HG03175 (cell line): ENCODE results near the gene TRIM65.
"Not testable (repeated sequence)": the region's sequence is repeated elsewhere in the genome, so short reads cannot be mapped to it uniquely, and the experiment has no call there.

ENCODE experiments used
- ATAC-seq: cut with Tn5 transposase; IDR thresholded peaks from one replicate; pipeline ENCODE4 v1.9.1; 2021; ENCODE audit warnings: mild to moderate bottlenecking, moderate library complexity; ENCODE audit not compliant: unreplicated experiment

Gene TRIM65

GRCh38 chr17:75897160-75898019 is 639 bp upstream of the TRIM65 start:
- peak; percentile 3 for ATAC-seq

GRCh38 chr17:75895370-75896155 is 1.2 kb downstream of the TRIM65 start:
- no peak for ATAC-seq

- ATAC-seq = no peak
Measured at GRCh38 chr17:75894049-75894733, 2.6 kb downstream of the TRIM65 start.

DNA sequence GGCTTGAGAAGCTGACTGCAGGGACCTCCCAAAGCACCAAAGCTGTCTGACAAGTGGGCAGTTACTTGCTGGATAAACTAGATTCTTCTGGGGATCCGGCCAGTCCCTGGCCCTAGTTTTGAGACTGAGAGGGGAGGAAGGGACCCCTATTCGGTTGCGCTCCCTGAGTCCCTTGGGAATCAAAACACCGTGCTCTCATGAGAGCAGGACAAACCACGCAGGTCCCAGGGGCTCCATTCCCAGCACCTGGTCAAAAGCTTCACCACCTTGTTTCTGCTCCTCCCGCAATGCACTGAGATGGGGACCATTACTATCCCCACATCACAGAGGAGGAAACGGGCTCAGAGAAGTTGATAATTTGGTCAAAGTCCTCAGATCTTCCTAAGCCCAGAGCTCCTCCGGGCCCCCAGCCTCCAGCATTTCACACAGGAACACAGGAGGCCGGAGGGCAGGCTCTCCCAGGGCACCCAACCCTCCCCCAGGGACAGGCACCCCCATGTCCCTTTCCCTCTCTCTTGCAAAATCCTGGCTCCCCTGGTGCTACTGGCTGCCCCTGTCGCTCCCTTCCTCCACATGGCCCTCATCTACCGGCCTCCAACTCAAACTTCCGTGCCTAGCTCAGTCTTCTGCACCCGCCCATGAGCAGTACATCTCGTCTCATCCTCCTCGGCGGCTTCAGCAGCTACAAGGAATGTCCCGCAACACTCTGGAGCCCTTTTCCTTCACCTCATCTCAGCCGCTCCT is 3.3 kb downstream of the TRIM65 start:
- ATAC-seq = no peak

GRCh38 chr17:75892556-75893224 is 4.1 kb downstream of the TRIM65 start:
- ATAC-seq = no peak

- no peak for ATAC-seq
Measured at GRCh38 chr17:75891605-75892555, 4.9 kb downstream of the TRIM65 start.

- ATAC-seq = no peak
Measured at GRCh38 chr17:75891022-75891604, 5.6 kb downstream of the TRIM65 start.

DNA sequence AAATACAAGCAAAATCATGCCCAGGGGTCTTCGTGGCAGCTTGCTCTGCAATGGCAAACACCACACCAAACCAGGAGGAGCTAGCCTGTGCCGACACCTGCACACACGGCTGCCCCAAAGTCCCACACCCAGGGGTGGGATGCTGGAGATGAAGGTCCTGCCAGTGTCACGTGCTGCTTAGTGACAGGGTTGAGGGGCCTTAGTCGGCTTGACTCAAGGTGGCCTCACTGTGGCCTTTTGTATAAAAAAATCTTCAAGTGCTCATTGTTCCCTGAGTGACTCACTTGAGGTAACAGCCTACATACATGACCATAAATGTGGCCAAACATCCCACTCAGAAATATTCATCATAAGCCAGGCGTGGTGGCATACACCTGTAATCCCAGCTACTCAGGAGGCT is 7.3 kb downstream of the TRIM65 start:
- ATAC-seq = no peak

DNA sequence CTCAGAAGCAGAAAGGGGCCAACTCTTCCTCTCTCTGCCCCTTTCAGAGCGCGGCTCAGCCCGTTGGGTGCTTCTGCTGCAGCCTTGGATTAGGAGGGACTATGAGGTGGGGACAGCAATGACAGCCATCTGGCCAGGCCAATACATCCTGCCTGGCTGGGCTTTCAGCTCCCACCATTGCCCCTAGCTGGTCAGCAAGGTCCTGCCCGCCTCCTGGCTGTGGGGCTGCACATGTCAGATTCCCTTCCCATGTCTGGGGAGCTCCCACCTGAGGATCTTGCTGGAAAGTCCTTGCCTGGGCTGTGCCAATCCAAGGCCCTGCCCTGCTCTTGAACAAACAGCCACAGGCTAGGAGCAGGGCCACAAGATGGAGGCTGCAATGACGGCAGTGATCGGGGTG is 8.3 kb downstream of the TRIM65 start:
- no peak for ATAC-seq

- not testable (repeated sequence) for ATAC-seq
Measured at GRCh38 chr17:75885860-75886259, 10.9 kb downstream of the TRIM65 start.

- no peak for ATAC-seq
Measured at GRCh38 chr17:75885431-75885830, 11.3 kb downstream of the TRIM65 start.

DNA sequence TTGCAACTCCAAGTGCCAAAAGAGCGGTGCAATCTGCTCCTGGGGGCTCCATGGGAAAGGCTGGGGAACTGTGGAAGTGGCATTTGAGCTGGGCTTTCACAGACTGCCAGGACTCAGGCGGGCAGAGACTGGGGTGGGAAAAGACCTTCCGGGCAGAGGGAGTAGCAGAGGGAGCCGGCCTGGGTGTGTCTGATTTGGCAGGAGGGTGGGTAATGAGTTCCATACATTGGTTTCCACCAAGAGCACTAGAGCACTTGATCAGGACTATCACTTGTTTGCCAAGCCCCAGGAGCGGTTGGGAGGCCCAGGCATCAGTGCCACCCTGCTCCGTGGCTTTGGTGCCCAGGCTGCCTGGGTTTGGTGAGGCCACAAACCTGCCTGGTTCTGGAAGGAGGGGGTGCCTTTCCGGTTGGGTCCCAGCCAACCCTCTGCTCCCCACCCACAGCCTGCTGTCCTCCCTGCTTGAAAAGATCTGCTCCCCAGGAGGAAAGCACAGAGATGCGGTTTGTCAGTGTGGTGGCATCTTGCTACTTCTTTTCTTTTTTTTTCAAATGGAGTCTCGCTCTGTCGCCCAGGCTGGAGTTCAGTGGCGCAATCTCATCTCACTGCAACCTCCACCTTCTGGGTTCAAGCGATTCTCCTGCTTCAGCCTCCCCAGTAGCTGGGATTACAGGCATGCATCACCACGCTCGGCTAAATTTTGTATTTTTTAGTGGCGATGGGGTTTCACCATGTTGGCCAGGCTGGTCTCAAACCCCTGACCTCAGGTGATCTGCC is 14.9 kb downstream of the TRIM65 start:
- ATAC-seq = no peak

DNA sequence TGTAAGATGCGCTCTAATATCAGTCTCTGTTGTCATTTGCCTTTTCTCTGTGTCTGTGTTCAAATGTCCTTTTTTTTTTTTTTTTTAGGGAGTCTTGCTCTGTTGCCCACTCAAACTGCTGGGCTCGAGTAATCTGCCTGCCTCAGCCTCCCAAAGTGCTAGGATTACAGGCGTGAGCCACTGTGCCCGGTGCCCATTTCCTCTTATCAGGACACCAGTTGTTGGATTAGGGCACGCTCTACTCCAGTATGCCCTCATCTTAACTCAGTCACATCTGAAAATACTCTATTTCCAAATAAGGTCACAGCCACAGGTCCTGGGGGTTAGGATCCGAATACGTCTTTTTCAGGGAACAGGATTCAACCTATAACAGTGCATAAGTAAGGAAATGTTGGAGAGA is 16.5 kb downstream of the TRIM65 start:
- no peak for ATAC-seq

DNA sequence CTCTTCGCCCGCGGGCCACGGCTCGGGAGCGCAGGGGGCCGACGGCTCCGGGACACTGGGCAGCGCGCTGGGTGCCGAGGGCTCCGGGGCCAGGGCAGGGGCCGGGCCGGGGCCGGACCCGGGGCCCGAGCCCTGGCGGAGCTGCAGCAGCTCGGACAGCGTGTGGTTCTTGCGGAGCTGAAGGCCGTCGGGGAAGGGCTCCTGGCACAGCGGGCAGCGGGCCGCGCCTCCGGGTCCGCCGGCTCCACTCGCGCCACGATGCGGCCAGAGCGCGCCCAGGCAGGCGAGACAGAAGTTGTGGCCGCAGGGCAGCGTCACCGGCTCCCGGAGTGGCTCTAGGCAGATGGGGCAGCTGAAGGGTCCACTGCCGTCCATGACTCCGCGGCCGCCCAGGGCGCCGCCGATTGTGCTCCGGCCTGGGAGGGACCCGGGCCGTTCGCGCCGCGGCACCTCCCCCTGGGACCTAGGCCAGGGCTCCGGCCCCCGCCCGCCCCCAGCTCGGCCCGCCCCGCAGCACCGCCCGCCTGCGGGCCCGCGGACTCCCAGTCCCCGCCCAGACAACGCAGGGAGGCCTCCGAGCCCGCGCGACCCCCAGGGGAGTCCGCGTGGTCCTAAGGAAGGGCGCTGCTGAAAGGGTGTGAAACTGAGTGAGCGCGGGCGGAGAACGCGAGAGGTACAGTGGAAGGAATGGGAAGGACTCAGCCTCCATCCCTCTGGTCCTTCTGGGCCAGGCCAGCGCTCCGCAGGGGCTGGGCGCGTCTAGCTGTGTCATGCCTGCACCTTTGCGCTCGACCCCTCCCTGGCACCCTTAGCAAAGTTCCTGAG is 18.4 kb downstream of the TRIM65 start, which contains the start of gene TRIM47:
TRIM47 (minus strand) TSS at position 408 of the 825 bp plus-strand sequence; CDS start at position 375, 33 bp downstream.
- ATAC-seq = peak; percentile 17

- peak; percentile 64 for ATAC-seq
Measured at GRCh38 chr17:75877752-75878173, 19.0 kb downstream of the TRIM65 start.

DNA sequence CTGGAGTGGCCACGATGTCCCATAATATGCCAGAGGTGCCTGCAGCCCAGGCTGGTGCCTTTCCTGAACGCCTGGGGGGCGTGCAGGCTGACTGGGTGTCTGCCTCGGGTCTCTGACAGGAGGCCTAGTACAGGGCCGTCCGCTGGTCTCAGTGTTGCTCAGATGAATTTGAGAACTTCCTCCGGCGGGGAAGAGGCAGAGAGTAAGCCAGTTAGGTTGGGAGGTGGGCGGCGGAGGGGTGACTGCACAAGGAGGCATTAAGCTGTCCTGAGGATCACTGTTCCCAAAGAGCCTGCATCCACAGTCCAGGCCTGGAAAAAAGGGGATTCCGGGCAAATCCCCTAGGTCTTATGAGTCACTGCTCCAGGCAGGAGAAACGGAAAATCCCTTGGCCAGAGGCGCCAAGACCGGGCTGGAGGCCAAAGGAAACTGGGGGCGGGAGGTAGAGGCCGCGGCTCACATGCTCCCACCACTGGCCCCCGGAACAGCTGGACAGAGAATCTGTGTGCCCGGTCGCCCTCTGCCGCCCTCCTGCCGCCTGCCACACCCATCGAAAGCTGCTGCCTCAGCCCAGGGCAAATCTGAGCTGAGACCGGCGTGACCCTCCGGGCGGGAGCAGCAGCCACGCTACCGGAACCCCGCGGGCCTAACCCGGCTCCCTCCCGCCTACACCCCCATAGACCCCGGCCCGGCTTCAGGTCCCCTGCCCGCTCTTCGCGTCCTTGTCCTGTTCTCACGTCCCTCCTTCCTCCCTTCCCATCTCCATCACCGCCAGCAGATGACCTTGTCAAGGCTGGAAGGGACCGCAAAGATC is 19.6 kb downstream of the TRIM65 start:
- ATAC-seq = no peak
